Prostate gland (tissue), 2 donors: ENCODE data around the gene MXRA5.

Experiments used
- POLR2A ChIP-seq: fragments of 450-650 bp; IDR thresholded peaks from one replicate; pipeline ENCODE4 v1.6.1; 2016; ENCODE audit warnings: antibody characterized with exemption, mild to moderate bottlenecking
- POLR2AphosphoS5 ChIP-seq: sonication (generic); formaldehyde crosslinking; IDR thresholded peaks from one replicate; pipeline ENCODE4 v1.6.1; 2017; ENCODE audit warnings: antibody characterized with exemption
- TF ChIP-seq, protein P1 (sequence below), 4 experiments: fragments of 200-600 bp in 2 of 4; fragments of 450-650 bp in 2 of 4; sonication (generic) in 2 of 4; IDR thresholded peaks; 1 replicate in 3 of 4; 2 replicates in 1 of 4; pipeline ENCODE4 v1.5.1; 2016 to 2019; ENCODE audit warnings: antibody characterized with exemption in 4 of 4, mild to moderate bottlenecking in 2 of 4, moderate library complexity in 2 of 4

DNA sequence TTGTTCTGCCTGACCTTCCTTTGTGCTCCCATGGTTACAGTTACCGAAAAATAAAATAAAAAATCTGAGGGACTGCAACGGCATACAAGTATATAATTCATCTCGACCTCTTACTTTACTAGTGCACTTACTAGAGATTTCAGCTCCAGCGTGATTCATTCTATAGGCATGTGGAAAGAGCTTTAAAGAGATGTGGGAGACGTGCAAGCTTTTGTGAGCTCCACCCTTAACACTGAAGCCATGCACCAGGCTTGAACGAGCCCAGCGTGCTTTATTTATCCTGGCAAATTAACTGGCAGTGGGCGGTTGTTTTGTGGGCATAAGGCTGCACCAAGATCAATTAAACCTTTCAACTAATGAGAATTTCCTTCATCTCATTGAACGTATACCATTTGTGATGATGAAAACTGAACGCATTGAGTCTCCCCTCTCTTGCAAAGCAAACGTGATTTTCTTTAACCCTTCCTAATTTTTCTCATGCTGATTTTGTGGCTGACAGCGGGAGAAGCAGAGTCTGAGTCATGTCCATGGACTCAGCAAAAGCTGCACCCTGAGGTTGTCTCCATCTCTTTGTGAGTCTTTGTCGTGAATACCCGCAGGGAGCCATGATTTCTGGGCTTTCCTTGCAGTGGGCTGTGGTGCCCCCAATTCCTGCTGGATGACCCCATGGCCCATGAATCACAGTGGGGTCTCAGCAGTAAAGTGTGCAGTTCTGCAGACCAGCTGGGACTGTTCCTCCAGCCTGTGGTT is 60.1 kb downstream of the MXRA5 start:
- TF ChIP-seq, protein P1, sequence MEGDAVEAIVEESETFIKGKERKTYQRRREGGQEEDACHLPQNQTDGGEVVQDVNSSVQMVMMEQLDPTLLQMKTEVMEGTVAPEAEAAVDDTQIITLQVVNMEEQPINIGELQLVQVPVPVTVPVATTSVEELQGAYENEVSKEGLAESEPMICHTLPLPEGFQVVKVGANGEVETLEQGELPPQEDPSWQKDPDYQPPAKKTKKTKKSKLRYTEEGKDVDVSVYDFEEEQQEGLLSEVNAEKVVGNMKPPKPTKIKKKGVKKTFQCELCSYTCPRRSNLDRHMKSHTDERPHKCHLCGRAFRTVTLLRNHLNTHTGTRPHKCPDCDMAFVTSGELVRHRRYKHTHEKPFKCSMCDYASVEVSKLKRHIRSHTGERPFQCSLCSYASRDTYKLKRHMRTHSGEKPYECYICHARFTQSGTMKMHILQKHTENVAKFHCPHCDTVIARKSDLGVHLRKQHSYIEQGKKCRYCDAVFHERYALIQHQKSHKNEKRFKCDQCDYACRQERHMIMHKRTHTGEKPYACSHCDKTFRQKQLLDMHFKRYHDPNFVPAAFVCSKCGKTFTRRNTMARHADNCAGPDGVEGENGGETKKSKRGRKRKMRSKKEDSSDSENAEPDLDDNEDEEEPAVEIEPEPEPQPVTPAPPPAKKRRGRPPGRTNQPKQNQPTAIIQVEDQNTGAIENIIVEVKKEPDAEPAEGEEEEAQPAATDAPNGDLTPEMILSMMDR (IDR thresholded peaks at IDR 0.05) = no peak
- no peak for TF ChIP-seq POLR2A
- no peak for TF ChIP-seq POLR2AphosphoS5
